Left lung (tissue), 10 donors: Measurements from ENCODE around the gene PIH1D2. TPM values are rescaled to one million over a fixed set of nuclear protein-coding genes. Genes with fewer than 3 reads are reported as not detected.
A peak's percentile ranks its signal among the peaks of the same experiment; 100 is the strongest.
"Not testable (repeated sequence)": the region's sequence is repeated elsewhere in the genome, so short reads cannot be mapped to it uniquely, and the experiment has no call there.

Source experiments
- ATAC-seq: fragments of 200-7000 bp; cut with Tn5 transposase; one replicate; pipeline ENCODE4 v1.9.1; 2020; ENCODE audit warnings: moderate library complexity
- DNase-seq, 4 donors: peaks; one replicate each; pipeline ENCODE4 v3.0.0-alpha.2; 2013 to 2020
- H3K27ac ChIP-seq, 2 donors: fragments of 200-600 bp; sonication (generic) in 1 of 2; one replicate each; pipeline versions ENCODE4 v1.5.0 to v1.8.0; 2020 to 2021
- H3K27me3 ChIP-seq, 2 donors: fragments of 200-600 bp; sonication (generic) in 1 of 2; one replicate each; pipeline versions ENCODE4 v1.5.0 to v1.8.0; 2020 to 2021
- H3K36me3 ChIP-seq, 2 donors: fragments of 200-600 bp; sonication (generic) in 1 of 2; one replicate each; pipeline versions ENCODE4 v1.5.0 to v1.8.0; 2020 to 2021
- H3K4me1 ChIP-seq, 2 donors: fragments of 200-600 bp; one replicate each; pipeline ENCODE4 v1.8.0; 2021
- H3K4me3 ChIP-seq, 2 donors: fragments of 200-600 bp; sonication (generic) in 1 of 2; one replicate each; pipeline versions ENCODE4 v1.5.0 to v1.8.0; 2020 to 2021; ENCODE audit warnings: mild to moderate bottlenecking in 1 of 2
- H3K9me3 ChIP-seq, 2 donors: fragments of 200-600 bp; sonication (generic) in 1 of 2; one replicate each; pipeline versions ENCODE4 v1.5.0 to v1.8.0; 2020 to 2021
- intact Hi-C, 2 donors: fragments of 100-400 bp; cut with DNase I; formaldehyde crosslinking; loops; one replicate each; pipeline versions ENCODE4 v1.11.2 to v1.14.2; 2022
- polyA plus RNA-seq, 6 donors: library from polyadenylated mRNA; unstranded; fragments of 120-200 nt; gene quantifications; one replicate each; pipeline ENCODE4 v1.2.1, GENCODE V29; 2013; ENCODE audit not compliant: insufficient read length in 6 of 6
- total RNA-seq, 2 donors: library from RNA; stranded (reverse); fragmentation: NEBNext Ultra II Directional; extraction: Animal tissue kit (Norgen Biotek cat#: 25700); gene quantifications; one replicate each; pipeline ENCODE4 v1.2.1, GENCODE V29; 2021
- TF ChIP-seq, protein P1 (sequence below), 2 donors: fragments of 200-600 bp; sonication (generic) in 1 of 2; IDR thresholded peaks; one replicate each; pipeline versions ENCODE4 v1.5.0 to v1.8.0; 2021; ENCODE audit warnings: antibody characterized with exemption in 2 of 2
- donor health status: DM: no; HTN: yes; CAD: no.
- donor health status: DM: no; HTN: no; CAD: no.

Gene PIH1D2
- total and polyA plus RNA-seq, 8 donors = 2.7 to 9.3 (median 6.7) TPM

DNA sequence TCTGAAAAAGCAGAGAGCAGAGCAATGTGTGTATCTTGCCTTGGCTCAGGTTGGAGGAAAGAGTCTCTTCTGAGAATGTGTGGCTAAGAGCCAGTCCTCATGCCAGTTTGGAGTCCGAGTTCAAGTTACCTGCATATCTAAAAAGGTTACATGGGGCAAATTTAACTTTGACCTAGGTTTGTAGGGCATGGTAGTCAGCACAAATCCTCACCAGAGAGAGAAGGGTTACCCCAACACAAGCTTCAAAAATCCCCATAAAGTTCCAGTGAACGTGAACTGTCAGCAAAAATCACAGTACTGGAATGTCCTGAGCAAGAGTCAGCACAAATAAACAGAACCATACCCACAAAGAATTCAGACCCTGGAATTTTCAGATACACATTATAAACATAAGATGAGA, 26.6 kb upstream of the PIH1D2 start:
- no peaks in the 10 kb centered on the region for H3K27me3 ChIP-seq
- DNase-seq (no peak), ATAC-seq (no peak)
- TF ChIP-seq, protein P1, sequence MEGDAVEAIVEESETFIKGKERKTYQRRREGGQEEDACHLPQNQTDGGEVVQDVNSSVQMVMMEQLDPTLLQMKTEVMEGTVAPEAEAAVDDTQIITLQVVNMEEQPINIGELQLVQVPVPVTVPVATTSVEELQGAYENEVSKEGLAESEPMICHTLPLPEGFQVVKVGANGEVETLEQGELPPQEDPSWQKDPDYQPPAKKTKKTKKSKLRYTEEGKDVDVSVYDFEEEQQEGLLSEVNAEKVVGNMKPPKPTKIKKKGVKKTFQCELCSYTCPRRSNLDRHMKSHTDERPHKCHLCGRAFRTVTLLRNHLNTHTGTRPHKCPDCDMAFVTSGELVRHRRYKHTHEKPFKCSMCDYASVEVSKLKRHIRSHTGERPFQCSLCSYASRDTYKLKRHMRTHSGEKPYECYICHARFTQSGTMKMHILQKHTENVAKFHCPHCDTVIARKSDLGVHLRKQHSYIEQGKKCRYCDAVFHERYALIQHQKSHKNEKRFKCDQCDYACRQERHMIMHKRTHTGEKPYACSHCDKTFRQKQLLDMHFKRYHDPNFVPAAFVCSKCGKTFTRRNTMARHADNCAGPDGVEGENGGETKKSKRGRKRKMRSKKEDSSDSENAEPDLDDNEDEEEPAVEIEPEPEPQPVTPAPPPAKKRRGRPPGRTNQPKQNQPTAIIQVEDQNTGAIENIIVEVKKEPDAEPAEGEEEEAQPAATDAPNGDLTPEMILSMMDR (IDR thresholded peaks at IDR 0.05) = no peak
- intact Hi-C loops = no loop called here
- no peak overlapping the region for H3K4me3 ChIP-seq
- no peak overlapping the region for H3K27ac ChIP-seq
- peaks cover 0 to 9% of the 10 kb centered on the region in 2 donors for H3K4me1 ChIP-seq
- H3K36me3 ChIP-seq = peaks cover 0 to 29% of the 10 kb centered on the region in 2 donors
- H3K9me3 ChIP-seq = no peaks in the 10 kb centered on the region

DNA sequence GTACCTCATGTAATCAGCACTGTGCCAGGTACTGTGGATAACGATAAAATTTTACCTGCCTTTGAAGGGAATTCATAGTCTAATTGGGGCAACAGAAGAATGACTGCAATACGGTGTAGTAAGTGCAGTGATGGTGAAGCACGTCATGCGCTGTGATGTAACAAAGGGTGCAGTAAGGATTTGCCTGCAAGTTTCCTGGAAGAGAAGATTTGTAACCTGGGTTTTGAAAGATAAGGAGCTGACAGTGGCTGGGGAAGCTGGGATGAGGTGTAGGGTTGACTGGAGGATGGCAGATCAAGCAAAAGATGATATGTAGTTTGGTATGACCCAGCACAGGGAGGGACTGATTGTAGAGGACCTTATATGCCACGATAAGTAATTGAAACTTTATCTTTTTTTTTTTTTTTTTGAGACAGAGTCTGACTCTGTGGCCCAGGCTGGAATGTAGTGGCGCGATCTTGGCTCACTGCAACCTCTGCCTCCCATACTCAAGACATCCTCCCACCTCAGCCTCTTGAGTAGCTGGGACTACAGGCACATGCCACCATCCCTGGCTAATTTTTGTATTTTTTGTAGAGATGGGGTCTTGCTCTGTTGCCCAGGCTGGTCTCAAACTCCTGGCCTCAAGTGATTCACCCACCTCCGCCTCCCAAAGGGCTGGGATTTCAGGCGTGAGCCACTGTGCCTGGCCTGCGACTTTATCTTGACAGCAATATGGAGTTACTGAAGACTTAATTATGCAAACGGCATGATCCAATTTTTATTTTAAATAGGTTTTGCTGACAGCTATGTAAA, 24.1 kb upstream of the PIH1D2 start:
- no peaks in the 10 kb centered on the region for H3K4me1 ChIP-seq
- intact Hi-C loops = no loop called here
- no peaks in the 10 kb centered on the region for H3K27me3 ChIP-seq
- no peaks in the 10 kb centered on the region for H3K9me3 ChIP-seq
- peaks cover 0 to 54% of the 10 kb centered on the region in 2 donors for H3K36me3 ChIP-seq
- no peak for ATAC-seq
- no peak for DNase-seq
- TF ChIP-seq, protein P1 (IDR thresholded peaks at IDR 0.05) = no peak
- no peak overlapping the region for H3K4me3 ChIP-seq
- H3K27ac ChIP-seq = no peak overlapping the region

DNA sequence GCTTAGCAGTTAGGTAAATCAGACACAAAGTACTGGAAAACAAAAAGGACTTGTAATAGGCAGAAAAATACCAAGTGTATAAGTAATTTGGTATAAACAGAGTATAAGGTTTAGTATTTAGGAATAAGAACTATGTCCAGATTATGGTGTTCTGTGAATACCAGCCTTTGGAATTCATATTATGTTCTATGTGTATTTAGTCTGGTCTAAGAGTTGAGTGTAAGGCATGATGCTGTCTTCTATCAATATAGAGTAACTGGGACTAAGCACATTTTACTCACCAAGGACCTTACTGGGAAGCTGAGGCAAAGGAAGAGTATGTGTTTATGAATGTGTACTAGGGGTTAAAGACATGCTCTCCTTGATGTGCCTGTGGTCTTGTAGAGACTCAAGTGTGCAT, 22.4 kb upstream of the PIH1D2 start:
- no peak overlapping the region for H3K4me3 ChIP-seq
- DNase-seq (no peak), ATAC-seq (no peak)
- intact Hi-C loops = no loop called here
- H3K9me3 ChIP-seq = no peaks in the 10 kb centered on the region
- H3K4me1 ChIP-seq = no peaks in the 10 kb centered on the region
- TF ChIP-seq, protein P1 (IDR thresholded peaks at IDR 0.05) = no peak
- no peak overlapping the region for H3K27ac ChIP-seq
- peaks cover 0 to 72% of the 10 kb centered on the region in 2 donors for H3K36me3 ChIP-seq
- no peaks in the 10 kb centered on the region for H3K27me3 ChIP-seq

DNA sequence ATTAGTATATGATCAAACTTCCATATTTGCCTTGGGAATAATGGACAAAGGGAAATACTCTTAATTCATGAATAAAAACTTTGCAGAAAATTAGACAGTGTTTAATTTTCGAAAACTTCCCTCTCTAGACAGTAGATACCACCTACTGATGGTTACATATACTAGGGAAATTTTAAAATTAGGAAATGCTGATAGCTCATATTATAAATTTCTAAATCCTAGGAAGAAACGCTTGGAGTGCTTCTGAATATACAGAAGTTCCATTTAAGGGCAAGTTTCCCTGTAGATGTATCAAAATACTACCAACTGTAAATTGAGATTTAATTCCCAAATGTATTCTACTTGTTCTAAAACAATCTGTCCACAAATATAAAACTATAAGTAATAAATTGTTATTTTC, 21.5 kb upstream of the PIH1D2 start:
- peaks cover 0 to 81% of the 10 kb centered on the region in 2 donors for H3K36me3 ChIP-seq
- DNase-seq, intact Hi-C loops, H3K27me3 ChIP-seq, H3K9me3 ChIP-seq, H3K4me1 ChIP-seq, H3K27ac ChIP-seq, ATAC-seq, H3K4me3 ChIP-seq: not testable (repeated sequence)

DNA sequence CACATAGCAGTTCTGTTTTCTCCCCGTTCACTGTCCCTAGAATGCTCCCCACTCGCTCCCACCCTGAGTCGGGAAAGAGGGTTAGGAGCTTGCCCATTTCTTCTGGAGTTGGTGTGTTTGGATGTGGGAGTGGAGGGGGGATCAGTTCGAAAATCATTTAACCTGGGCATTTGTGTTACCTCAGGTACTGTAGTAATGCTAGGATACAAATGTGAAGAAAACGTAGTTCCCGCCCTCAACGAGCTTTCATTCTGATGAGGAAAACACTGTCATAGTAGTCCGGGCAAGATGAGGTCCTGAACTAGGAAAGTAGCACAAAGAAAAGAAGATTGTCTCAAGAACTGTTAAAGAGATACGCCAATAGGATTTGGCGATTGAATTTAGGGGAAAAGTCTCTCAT, 13.4 kb upstream of the PIH1D2 start:
- no peak for DNase-seq
- Histone ChIP-seq H3K4me1 (peaks cover 8 to 42% of the 10 kb centered on the region in 2 donors), H3K36me3 (peaks cover 0 to 73% of the 10 kb centered on the region in 2 donors), H3K9me3 (no peaks in the 10 kb centered on the region), H3K27ac (peak overlapping the region in 1 of 2 donors; percentile 78), H3K27me3 (no peaks in the 10 kb centered on the region), H3K4me3 (peak overlapping the region; percentile 89 to 91)
- TF ChIP-seq, protein P1 (IDR thresholded peaks at IDR 0.05) = no peak
- intact Hi-C loops = no loop called here
- ATAC-seq = peak; percentile 5
